Right cardiac atrium (tissue), 5 donors: ENCODE measurements around the gene TPT1. TPM values are rescaled to one million over a fixed set of nuclear protein-coding genes. Genes with fewer than 3 reads are reported as not detected.
A peak's percentile ranks its signal among the peaks of the same experiment; 100 is the strongest.

Source experiments
- ATAC-seq, 2 donors: fragments of 200-7000 bp; cut with Tn5 transposase; one replicate each; pipeline versions ENCODE4 v1.8.0 to v1.9.1; 2020; ENCODE audit warnings: moderate library complexity in 2 of 2, mild to moderate bottlenecking in 1 of 2
- DNase-seq, 3 donors: peaks; one replicate each; pipeline ENCODE4 v3.0.0-alpha.2; 2020
- H3K27ac ChIP-seq: one replicate; pipeline ENCODE4 v1.5.1; 2013; ENCODE audit warnings: mild to moderate bottlenecking, low read length, control low read depth, moderate library complexity
- H3K27me3 ChIP-seq: one replicate; pipeline ENCODE4 v1.6.1; 2013; ENCODE audit not compliant: control insufficient read depth, insufficient read depth
- H3K4me1 ChIP-seq: one replicate; pipeline ENCODE4 v1.6.1; 2013; ENCODE audit warnings: low read length; ENCODE audit not compliant: control insufficient read depth, insufficient read depth
- H3K4me3 ChIP-seq: one replicate; pipeline ENCODE4 v1.5.1; 2013; ENCODE audit warnings: low read length, control low read depth
- H3K9me3 ChIP-seq: one replicate; pipeline ENCODE4 v1.6.1; 2013; ENCODE audit warnings: low read length; ENCODE audit not compliant: control insufficient read depth
- WGBS: extraction: QIAGEN DNeasy Blood & Tissue Kit; methylation state at CpG from one replicate; pipeline ENCODE4 v1.1.7; 2013; 5-methylcytosine and 5-hydroxymethylcytosine counted together
- intact Hi-C, 4 donors: fragments of 100-400 bp; cut with DNase I; formaldehyde crosslinking; loops; one replicate each; pipeline versions ENCODE4 v1.11.0 to v1.14.0; 2022 to 2023
- polyA plus RNA-seq: library from polyadenylated mRNA; stranded (reverse); fragments of 200-250 nt; gene quantifications from one replicate; pipeline ENCODE4 v1.2.3, GENCODE V29; 2013
- total RNA-seq, 4 donors: library from RNA; stranded (reverse); fragmentation: NEBNext Ultra II Directional; extraction: Animal tissue kit (Norgen Biotek cat#: 25700); gene quantifications; one replicate each; pipeline ENCODE4 v1.2.1, GENCODE V29; 2021
- donor health status: healthy with polysubstance abuse.
- donor health status: DM: no; HTN: yes; CAD: no.
- donor health status: DM: no; HTN: no; CAD: no.
- donor health status: DM: no; HTN: yes; CAD: no; lungs with severe emphysema.
- donor health status: DM: yes; HTN: yes; CAD: no.

The TPT1 gene
- total and polyA plus RNA-seq, 5 donors, result 3,534 to 8,085 (median 4,298) TPM

GRCh38 chr13:45333977-45334922 lies 6.7 kb downstream of the TPT1 start:
- 42% methylated on average over 7 of the region's 7 CpGs for WGBS
- no peak for ATAC-seq
- H3K27ac ChIP-seq, result no peak overlapping the region

DNA sequence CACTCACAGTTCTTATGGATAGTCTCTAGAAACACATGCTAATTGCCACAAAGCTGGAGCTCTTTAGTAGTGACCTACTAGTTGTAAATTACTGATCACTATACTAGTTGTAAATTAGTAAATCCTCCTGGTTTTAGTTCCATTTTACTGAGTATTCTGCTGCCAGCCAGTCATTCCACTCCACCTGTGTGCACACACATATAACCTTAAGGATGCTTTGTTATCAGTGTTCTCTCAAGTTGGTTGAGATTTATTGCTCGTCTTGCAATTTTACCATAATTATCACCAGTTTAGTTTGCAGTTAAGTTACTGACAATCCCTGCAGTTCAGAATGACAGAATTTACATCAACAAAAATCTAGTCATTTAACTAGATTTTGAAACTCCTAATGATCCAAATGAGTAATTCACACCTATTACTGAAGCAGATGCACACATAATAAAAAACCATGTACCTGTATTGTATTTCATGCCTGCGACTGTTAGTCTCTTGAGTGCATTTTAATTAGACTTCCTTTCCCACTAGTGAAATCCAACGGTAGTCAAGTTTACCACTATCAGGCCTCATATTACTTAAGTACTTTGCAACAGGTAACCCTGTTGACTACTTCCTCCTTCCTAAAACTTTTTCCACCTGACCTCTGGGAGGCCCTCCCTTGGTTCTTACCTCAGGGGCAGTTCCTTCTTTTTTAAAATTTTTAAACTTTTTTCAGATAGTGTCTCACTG lies 7.6 kb downstream of the TPT1 start:
- no peak for ATAC-seq
- no peaks in the 10 kb centered on the region for H3K9me3 ChIP-seq
- no peak overlapping the region for H3K27ac ChIP-seq
- H3K4me1 ChIP-seq, result peaks cover 12% of the 10 kb centered on the region
- intact Hi-C loops, result no loop called here
- no peak overlapping the region for H3K4me3 ChIP-seq
- WGBS, result 67% methylated on average over 3 of the region's 3 CpGs
- DNase-seq, result no peak
- no peaks in the 10 kb centered on the region for H3K27me3 ChIP-seq

More at GRCh38 chr13:45333977-45334922, 6.7 kb downstream of the TPT1 start:
- Histone ChIP-seq H3K9me3 (no peaks in the 10 kb centered on the region), H3K4me1 (peaks cover 12% of the 10 kb centered on the region), H3K27me3 (no peaks in the 10 kb centered on the region), H3K4me3 (no peak overlapping the region)
- intact Hi-C loops, result no loop called here
- DNase-seq, result no peak

- no peak overlapping the region for H3K4me3 ChIP-seq
- no peak for ATAC-seq
- DNase-seq, result no peak
- peak overlapping the region; percentile 19 for H3K27ac ChIP-seq
- no peaks in the 10 kb centered on the region for H3K9me3 ChIP-seq
- H3K4me1 ChIP-seq, result peaks cover 11% of the 10 kb centered on the region
- intact Hi-C loops, result no loop called here
- WGBS, result 95% methylated on average over 3 of the region's 3 CpGs
- no peaks in the 10 kb centered on the region for H3K27me3 ChIP-seq
These were observed 8.2 kb downstream of the TPT1 start for GRCh38 chr13:45332831-45333219.

GRCh38 chr13:45332036-45332830 lies 8.8 kb downstream of the TPT1 start:
- H3K4me3 ChIP-seq, result no peak overlapping the region
- intact Hi-C loops, result no loop called here
- DNase-seq (no peak), ATAC-seq (peak in 1 of 2 donors; percentile 34)
- WGBS, result 78% methylated on average over 2 of the region's 2 CpGs
- peaks cover 13% of the 10 kb centered on the region for H3K4me1 ChIP-seq
- peak overlapping the region; percentile 42 for H3K27ac ChIP-seq
- no peaks in the 10 kb centered on the region for H3K9me3 ChIP-seq
- H3K27me3 ChIP-seq, result no peaks in the 10 kb centered on the region

GRCh38 chr13:45331692-45332035 lies 9.3 kb downstream of the TPT1 start:
- ATAC-seq (no peak), DNase-seq (no peak)
- H3K9me3 ChIP-seq, result no peaks in the 10 kb centered on the region
- intact Hi-C loops, result no loop called here
- H3K4me1 ChIP-seq, result peaks cover 13% of the 10 kb centered on the region
- no peaks in the 10 kb centered on the region for H3K27me3 ChIP-seq
- WGBS, result 65% methylated on average over 3 of the region's 3 CpGs
- H3K27ac ChIP-seq, result peak overlapping the region; percentile 40
- no peak overlapping the region for H3K4me3 ChIP-seq

DNA sequence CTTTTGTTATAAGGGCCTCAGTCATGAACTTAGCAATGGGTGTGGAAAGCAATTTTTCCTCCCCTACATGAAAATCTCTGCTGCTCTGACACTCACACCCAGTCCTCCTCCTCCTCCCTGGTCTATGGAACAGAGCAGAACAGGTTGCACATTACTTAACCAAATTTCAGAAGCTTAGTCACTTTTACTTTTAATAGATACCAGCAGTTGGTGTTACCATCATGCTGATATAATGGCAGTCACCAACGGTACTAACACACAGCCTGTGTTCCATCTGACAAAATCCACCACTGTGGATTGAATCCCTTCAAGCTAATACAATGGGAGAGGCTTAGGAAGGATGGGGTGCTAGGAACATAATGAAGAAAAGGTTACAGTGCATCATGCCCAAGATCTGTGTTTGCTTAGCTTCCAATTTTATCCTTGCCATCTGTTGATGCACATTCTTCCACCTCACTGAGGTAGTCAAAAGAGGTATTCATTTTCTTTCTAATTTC lies 9.8 kb downstream of the TPT1 start:
- WGBS, result 66% methylated on average over 1 of the region's 1 CpG
- no peak for DNase-seq
- ATAC-seq, result no peak
- no peak overlapping the region for H3K4me3 ChIP-seq
- intact Hi-C loops, result no loop called here
- H3K27ac ChIP-seq, result no peak overlapping the region
- no peaks in the 10 kb centered on the region for H3K9me3 ChIP-seq
- H3K4me1 ChIP-seq, result peaks cover 11% of the 10 kb centered on the region
- H3K27me3 ChIP-seq, result no peaks in the 10 kb centered on the region

DNA sequence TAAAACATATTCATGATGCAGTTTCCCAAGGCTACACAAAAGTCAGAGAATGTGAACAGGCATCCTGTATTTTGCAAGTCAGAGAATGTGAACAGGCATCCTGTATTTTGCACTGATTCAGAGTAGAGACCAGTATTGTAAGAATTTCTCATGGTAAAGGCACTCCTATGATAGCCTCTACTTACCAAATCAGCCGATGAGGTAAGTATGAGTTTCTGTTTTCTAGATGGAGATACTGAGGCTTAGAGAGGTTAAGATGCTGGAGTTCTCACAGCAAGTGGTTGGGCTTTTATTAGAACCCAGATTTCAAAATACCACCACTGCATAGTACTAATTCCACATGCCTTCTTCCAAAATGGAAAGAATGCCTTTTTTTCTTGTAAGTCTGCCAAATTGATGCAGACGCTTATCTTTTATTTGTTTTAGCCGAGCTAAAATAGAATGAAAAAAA lies 12.3 kb downstream of the TPT1 start:
- Histone ChIP-seq H3K27me3 (no peaks in the 10 kb centered on the region), H3K4me1 (peaks cover 10% of the 10 kb centered on the region), H3K4me3 (no peak overlapping the region), H3K27ac (no peak overlapping the region), H3K9me3 (no peaks in the 10 kb centered on the region)
- intact Hi-C loops, result no loop called here
- WGBS, result 14% methylated on average over 3 of the region's 3 CpGs
- DNase-seq (no peak), ATAC-seq (peak; percentile 4 to 14)

DNA sequence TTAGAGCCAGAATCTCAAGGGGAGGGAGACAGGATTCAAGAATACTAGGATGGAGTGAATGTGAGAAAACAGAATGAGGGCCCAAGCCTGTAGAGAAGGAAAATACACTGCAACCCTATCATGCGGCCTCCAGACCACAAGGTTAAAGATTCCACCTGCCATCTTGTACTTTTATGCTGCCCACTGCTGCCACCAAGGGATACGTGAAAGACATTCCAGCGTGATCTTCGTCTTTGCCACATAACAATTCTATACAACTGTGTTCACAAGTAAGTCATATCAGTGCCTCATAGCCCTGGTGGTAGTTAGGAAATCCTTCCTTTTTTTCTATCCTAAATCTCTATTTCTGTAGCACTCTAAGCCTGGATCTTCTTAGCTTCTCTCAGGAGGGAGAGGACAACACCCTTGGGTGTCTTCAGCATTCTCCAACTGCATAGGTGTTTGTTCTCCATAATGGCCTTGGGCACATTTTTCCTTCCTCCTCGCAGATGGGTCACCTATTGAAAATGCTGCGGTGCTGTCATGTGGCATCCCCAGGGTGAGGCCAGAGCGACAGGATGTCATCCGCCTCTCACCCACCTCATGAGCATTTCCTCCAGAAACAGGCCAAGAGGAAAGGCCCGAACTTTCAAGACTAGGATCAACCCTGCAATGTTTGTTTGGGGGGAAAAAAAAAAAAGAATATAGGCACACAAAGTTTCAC lies 13.6 kb downstream of the TPT1 start:
- no peak overlapping the region for H3K4me3 ChIP-seq
- WGBS, result 84% methylated on average over 9 of the region's 9 CpGs
- no peak for ATAC-seq

DNA sequence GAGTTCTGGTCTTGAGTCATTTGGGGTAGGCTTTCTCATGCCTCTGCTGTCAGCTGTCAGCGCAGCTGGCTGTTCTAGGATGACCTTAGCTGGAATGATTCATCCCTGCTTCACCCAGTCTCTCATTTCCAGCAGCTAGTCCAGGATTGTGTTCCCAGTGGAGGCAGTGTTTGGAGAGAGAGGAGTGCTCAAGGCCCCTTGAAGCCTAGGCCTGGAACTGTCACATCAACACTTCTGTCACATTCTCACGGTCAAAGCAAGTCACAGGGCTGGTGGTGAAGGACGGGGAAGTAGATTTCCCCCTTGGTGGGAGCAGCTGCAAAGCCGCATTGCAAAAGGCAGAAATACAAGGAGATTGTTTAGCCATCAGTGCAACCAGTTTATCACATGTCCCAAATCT lies 15.2 kb downstream of the TPT1 start:
- Histone ChIP-seq H3K9me3 (no peaks in the 10 kb centered on the region), H3K27ac (peak overlapping the region; percentile 92), H3K27me3 (no peaks in the 10 kb centered on the region), H3K4me3 (no peak overlapping the region), H3K4me1 (peaks cover 11% of the 10 kb centered on the region)
- ATAC-seq (peak; percentile 80 to 88), DNase-seq (peak; percentile 73 to 82 (median 79))
- WGBS, result 34% methylated on average over 4 of the region's 4 CpGs
- intact Hi-C loops, result no loop called here

More for the DNA sequence above, 13.6 kb downstream of the TPT1 start:
- intact Hi-C loops, result no loop called here
- Histone ChIP-seq H3K27me3 (no peaks in the 10 kb centered on the region), H3K4me1 (peaks cover 10% of the 10 kb centered on the region), H3K27ac (no peak overlapping the region), H3K9me3 (no peaks in the 10 kb centered on the region)
- no peak for DNase-seq
